ENCODE results near the gene SEC31A.
"Not testable (repeated sequence)": the region's sequence is repeated elsewhere in the genome, so short reads cannot be mapped to it uniquely, and the experiment has no call there.

SEC31A gene

GRCh38 chr4:82892467-82892802 lies 1.5 kb upstream of the SEC31A start:
- DNase-seq (ENCODE audit: low spot score) = no peak

- DNase-seq (ENCODE audit: low spot score) = no peak
Observed at GRCh38 chr4:82891707-82892466, 934 bp upstream of the SEC31A start.

- no peak for DNase-seq (ENCODE audit: low spot score)
Observed at GRCh38 chr4:82890528-82890900, 439 bp downstream of the SEC31A start.

- no peak for DNase-seq (ENCODE audit: low spot score)
Observed at GRCh38 chr4:82889287-82889686, 1.7 kb downstream of the SEC31A start.

- no peak for DNase-seq (ENCODE audit: low spot score)
Observed at GRCh38 chr4:82886147-82886942, 4.6 kb downstream of the SEC31A start.

- DNase-seq (ENCODE audit: low spot score) = no peak
Observed at GRCh38 chr4:82885410-82885809, 5.5 kb downstream of the SEC31A start.

GRCh38 chr4:82868572-82868971 lies 22.4 kb downstream of the SEC31A start:
- no peak for DNase-seq (ENCODE audit: low spot score)

GRCh38 chr4:82866706-82867385 lies 24.1 kb downstream of the SEC31A start:
- DNase-seq (ENCODE audit: low spot score) = no peak

GRCh38 chr4:82866033-82866432 lies 24.9 kb downstream of the SEC31A start:
- not testable (repeated sequence) for DNase-seq (ENCODE audit: low spot score)

GRCh38 chr4:82865592-82865991 lies 25.4 kb downstream of the SEC31A start:
- peak; percentile 74 for DNase-seq (ENCODE audit: low spot score)

GRCh38 chr4:82864336-82864979 lies 26.5 kb downstream of the SEC31A start:
- DNase-seq (ENCODE audit: low spot score) = no peak

- DNase-seq (ENCODE audit: low spot score) = no peak
Observed at GRCh38 chr4:82861529-82861928, 29.4 kb downstream of the SEC31A start.

- not testable (repeated sequence) for DNase-seq (ENCODE audit: low spot score)
Observed at GRCh38 chr4:82860487-82860886, 30.5 kb downstream of the SEC31A start.

- DNase-seq (ENCODE audit: low spot score) = no peak
Observed at GRCh38 chr4:82852751-82853285, 38.1 kb downstream of the SEC31A start.

GRCh38 chr4:82851885-82852750 lies 38.8 kb downstream of the SEC31A start:
- peak; percentile 11 for DNase-seq (ENCODE audit: low spot score)

GRCh38 chr4:82851318-82851717 lies 39.6 kb downstream of the SEC31A start:
- no peak for DNase-seq (ENCODE audit: low spot score)

- DNase-seq (ENCODE audit: low spot score) = no peak
Observed at GRCh38 chr4:82850684-82851083, 40.3 kb downstream of the SEC31A start.

GRCh38 chr4:82848706-82849105 lies 42.2 kb downstream of the SEC31A start:
- no peak for DNase-seq (ENCODE audit: low spot score)

- DNase-seq (ENCODE audit: low spot score) = peak; percentile 22
Observed at GRCh38 chr4:82842593-82842992, 48.4 kb downstream of the SEC31A start.

GRCh38 chr4:82839624-82840023 lies 51.3 kb downstream of the SEC31A start:
- DNase-seq (ENCODE audit: low spot score) = no peak

- DNase-seq (ENCODE audit: low spot score) = peak; percentile 68
Observed at GRCh38 chr4:82833696-82834313, 57.1 kb downstream of the SEC31A start.

All from GM03348 (cell line).